CD4-positive, alpha-beta T cell treated with Interferon alpha-2 for 1 hour (primary cell): ENCODE results near the gene ACTN3.

ENCODE experiments used
- DNase-seq, 2 donors: peaks; one replicate each; pipeline ENCODE4 v3.0.0-alpha.2; 2020 to 2022

ACTN3 gene

DNA sequence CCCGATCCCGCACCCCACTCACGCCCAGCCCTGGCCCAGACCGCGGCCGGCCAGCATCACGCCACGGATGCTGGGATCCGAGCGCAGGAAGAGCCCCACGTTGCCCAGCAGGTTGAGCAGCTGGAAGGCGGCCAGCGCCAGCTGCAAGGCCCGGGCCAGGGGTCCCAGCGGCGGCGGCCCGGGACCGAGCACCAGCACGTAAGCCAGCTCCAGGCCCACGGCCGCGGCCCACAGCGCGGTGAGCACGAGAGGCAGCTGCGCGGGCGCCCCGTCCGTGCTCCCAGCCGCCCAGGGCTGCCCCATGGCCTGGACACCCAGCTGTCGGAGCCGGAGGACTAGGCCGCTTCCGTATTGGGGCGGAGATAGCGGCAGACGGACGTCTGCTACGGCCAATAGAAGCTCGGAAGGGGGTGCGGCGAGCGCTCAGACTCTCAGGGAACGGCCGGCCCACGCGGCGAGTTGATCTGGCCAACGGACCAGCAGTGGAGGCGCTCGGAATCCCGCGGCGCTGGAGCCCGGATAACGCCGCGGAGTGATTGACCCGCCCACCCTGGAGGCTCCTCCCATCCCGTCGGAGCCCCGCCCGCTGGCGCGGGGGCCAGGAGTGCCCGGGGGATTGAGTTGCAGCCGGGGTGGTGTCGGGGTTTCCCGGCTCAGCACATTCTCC, 869 bp upstream of the ACTN3 start, which contains the start of gene ZDHHC24:
Gene ZDHHC24, minus strand, starts transcription at position 348 of the 667 bp plus-strand sequence. Its CDS starts 45 bp downstream, at position 303.
- DNase-seq, result peak; percentile 89 to 91

DNA sequence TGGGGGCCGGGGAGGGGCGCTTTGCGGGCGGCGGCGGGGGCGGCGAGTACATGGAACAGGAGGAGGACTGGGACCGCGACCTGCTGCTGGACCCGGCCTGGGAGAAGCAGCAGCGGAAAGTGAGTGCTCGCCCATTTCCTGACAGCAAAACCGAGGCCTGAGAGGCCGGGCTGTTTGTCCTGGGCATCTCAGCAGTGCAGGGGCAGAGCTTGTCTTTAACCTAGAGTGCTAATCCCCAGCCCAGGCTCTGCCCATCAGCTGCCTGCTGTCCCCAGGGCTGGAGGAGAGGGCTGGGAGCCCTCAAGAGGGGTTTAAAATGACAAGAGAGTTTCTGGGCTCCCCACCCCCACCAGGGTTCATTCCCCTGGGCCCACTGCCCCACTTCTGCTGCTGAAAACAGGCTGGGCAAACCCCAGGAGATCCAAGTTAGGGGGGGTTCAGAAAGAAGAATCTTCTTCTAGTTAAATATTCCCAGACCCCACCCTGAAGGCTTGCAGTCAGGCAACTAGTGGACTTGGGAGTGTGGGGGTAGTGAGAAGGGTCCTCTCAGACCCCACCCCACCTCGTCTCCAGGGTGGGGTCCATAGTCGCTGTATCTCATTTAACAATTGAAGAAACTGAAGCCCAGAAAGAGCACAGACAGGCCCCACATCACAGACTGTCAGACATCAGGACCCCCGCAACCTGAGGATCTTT, 411 bp downstream of the ACTN3 start:
- DNase-seq, result no peak

DNA sequence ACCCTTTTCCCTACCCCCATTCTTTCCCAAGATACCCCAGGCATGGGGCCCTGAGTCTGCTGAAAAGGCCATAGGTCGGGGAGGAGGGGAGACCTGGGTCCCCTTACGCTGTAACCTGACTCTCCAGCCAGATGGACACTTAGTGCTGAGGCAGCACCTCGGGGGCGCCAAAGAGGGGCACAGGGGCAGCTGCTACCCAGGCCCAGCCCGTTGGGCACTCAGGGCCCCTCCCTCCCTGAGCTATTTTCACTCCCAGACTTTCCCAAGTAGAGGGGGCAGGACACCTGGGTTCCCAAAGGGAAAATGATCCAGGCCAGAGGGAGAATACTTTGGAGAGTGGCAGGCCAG, 933 bp downstream of the ACTN3 start:
- no peak for DNase-seq

DNA sequence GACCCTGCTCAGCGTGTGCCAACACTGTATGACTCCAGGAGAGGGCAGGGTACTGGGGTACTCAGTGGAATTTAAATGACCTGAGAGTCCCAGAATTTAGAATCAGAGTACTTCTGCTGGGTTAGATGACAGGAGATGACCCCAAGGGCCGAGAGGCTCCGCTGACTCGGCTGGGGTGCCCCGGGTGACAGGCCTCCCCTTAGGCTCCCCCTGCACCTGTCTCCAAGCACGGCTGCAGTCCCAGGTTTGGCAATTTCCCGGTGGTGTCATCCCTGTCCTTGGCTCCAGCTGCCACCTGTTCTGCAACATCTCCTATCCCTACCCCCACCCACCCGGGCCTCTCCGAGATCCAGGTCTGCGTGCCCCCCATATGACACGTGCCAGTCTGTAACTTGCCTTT, 1.3 kb downstream of the ACTN3 start:
- DNase-seq, result no peak

DNA sequence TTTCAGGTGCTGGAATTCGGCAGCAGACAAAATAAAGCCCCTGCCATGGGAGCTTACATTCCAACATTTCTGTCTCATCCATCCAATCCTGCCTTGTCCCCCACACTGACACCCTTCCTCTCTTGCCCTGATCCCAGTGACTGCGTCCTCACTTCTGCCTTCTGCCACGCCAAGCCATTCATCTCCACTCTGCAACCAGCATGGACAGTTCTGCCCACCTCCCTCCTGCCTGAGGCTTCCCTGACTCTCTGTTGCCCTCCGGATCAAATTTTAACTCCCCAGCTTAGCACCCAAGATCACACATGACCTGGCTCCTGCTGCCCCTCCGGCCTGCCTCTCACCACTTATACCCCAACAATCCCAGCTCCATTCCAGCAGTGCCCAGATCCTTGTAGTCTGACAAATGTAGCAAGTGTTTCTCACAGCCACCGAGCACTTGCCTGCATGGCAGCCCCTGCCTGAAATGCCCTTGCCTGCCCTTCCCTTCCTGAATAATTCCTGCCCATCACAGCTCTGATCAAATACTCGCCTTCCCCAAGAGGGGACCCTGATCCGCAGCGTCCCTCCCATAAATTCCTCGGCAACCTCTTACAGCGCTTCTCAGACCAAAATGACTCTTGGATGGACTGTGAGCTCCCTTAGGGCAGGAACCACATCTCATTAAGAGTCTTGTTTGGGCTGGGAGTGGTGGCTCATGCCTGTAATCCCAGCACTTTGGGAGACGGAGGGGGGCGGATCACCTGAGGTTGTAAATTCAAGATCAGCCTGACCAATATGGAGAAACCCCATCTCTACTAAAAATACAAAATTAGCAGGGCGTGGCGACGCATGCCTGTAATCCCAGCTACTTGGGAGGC, 2.3 kb downstream of the ACTN3 start:
- no peak for DNase-seq

DNA sequence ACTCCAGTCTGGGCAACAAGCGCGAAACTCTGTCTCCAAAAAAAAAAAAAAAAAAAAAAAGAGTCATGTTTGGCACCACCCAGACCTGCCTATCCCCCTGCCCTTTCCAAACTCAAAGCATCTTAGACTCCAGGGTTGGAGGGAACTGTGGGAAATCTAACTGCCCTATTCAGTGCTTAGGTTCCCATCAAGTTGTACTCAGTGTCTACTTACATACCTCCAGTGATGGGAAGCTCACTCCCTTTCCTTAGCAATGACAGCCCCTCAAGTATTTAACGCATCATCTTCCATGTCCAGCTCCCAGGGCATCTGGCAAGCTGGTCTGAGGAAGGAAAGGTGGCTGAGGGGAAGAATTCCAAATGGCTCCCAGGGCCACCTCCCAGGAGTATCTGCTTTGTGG, 3.0 kb downstream of the ACTN3 start:
- DNase-seq, result no peak

DNA sequence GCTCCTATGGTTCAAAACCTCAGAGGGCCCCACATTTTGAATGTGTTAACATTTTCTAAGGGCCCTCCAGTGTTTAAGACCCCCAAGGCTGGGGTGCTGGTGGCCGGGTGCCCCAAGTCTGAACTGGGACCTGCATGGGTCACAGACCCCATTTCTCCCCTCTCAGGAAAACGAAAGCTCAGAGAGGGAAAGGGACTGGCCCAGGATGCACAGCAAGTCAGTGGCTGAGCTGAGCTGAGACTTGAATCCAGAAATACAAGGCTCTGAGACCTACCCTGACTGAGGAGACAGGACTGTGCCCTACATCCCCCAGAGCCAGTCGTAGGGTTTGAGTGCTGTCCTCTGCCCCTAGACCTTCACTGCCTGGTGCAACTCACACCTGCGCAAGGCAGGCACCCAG, 4.2 kb downstream of the ACTN3 start:
- DNase-seq, result no peak

DNA sequence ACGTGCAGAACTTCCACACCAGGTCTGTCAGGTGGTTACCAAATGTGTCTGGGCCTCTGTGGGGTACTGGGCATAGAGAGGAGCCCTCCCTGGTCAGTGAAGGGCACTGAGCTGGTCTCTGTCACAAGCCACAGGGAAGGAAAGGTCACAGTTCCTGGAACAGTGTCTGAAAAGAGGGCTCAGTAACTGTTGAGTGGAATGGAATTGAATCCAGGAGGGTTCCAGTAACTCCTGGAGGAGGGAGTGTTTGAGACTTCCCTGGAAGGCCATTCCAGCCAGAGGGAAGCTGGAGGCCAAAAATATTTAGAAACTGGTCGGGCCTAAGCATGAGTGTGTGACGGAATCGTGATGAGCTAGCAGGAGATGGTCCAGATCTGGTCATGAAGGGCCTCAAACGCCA, 7.9 kb downstream of the ACTN3 start:
- DNase-seq, result no peak

DNA sequence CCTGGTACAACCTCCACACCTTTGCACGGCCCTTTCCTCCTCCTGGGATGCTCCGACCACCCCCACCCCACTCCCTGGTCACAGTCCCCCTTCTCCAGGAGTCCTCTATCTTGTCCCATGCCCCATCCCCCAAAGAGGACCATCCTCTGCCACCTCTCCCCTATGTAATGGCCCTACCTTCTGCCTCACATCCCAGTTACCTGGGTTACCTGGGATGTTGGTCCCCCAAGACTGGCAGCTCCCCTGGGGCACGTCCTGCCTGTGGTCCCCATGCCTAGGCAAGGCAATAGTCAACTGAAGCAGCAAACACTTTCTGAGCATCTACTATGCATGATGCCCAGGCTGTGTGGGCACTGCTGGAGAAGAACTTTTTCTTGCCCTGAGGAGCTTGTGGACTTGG, 8.7 kb downstream of the ACTN3 start:
- no peak for DNase-seq

DNA sequence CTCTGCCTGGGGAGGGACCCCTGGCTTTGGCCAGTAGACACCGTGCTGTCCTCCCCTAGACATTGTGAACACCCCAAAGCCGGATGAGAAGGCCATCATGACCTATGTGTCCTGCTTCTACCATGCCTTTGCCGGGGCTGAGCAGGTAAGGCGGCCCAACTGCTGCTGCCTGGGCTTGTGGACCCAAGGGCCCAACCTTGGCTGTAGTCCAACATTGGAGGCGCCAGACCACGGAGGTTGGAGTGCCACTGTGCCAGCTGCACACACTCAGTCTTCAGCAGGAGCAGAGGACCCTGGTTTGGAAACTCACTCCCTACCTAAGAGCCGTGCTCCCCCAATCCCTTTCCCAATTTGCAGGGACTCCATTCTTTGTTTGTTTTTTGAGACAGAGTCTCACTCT, 9.4 kb downstream of the ACTN3 start:
- no peak for DNase-seq

DNA sequence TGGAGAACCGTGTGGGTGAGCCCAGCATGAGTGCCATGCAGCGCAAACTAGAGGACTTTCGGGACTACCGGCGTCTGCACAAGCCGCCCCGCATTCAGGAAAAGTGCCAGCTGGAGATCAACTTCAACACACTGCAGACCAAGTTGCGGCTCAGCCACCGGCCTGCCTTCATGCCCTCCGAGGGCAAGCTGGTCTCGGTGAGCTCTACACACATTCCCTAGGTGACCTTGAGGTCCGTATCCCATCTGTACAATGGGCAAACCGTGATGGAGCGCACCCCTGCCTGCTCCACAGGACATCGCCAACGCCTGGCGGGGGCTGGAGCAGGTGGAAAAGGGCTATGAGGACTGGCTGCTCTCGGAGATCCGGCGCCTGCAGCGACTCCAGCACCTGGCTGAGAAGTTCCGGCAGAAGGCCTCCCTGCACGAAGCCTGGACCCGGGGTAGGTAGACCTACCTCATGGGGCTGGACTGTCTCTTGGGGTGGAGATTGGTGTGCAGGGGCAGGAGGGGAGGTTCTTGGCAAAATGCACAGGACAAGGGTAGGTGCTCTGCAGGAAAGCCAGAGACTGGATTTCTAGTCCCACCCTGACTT, 11.1 kb downstream of the ACTN3 start:
- no peak for DNase-seq

DNA sequence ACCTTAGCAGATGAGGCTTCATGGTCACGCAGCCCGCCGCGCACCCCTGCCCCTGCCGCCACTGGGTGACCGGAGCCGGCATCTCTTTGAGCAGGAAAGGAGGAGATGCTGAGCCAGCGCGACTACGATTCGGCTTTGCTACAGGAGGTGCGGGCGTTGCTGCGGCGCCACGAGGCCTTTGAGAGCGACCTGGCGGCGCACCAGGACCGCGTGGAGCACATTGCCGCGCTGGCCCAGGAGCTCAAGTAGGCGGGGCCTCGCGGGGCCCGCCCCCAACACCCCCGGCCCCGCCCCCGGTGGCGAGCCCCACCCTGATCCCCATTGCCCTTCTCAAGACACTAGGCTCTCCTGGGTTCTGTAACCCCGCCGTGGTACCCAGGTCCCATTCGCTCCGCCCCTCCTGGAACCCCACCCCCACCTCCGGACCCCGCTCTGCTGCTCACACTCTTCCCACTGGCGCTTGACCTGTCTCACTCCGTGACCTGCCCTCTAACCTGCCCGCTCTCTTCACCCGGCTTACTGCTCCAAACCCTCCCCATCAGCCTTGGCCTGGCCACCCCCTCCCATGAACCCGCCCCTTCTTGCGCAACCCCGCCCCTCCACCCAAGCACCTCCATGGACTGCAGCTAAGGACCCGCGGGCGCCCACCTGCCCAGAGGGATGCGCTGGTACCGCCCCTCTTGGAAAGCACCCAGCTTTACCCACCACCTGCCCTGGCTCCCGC, 12.6 kb downstream of the ACTN3 start:
- DNase-seq, result peak; percentile 26 to 52

DNA sequence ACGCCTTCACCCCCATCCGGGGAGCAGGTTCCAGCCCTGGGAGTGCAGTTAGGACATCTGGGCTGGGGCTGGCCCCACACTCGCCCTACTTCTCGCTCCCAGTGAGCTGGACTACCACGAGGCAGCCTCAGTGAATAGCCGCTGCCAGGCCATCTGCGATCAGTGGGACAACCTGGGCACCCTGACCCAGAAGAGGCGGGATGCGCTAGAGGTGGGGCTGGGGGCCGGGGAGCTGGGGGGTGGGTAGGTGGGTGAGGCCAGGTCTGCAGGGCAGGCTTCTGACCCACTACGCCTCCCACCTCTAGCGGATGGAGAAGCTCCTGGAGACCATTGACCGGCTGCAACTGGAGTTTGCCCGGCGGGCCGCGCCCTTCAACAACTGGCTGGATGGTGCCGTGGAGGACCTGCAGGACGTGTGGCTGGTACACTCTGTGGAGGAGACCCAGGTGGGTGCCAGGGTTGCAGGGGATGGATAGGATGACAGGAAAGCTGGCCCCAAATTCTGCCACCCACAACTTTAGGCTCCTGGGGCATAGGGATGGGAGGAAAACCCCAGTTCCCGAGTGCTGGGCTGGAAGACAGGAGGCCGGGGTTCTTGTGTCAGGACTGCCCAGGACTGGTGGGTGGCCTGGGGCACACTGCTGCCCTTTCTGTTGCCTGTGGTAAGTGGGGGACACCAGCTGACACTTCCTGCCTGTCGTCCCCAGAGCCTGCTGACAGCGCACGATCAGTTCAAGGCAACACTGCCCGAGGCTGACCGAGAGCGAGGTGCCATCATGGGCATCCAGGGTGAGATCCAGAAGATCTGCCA, 13.4 kb downstream of the ACTN3 start:
- no peak for DNase-seq

DNA sequence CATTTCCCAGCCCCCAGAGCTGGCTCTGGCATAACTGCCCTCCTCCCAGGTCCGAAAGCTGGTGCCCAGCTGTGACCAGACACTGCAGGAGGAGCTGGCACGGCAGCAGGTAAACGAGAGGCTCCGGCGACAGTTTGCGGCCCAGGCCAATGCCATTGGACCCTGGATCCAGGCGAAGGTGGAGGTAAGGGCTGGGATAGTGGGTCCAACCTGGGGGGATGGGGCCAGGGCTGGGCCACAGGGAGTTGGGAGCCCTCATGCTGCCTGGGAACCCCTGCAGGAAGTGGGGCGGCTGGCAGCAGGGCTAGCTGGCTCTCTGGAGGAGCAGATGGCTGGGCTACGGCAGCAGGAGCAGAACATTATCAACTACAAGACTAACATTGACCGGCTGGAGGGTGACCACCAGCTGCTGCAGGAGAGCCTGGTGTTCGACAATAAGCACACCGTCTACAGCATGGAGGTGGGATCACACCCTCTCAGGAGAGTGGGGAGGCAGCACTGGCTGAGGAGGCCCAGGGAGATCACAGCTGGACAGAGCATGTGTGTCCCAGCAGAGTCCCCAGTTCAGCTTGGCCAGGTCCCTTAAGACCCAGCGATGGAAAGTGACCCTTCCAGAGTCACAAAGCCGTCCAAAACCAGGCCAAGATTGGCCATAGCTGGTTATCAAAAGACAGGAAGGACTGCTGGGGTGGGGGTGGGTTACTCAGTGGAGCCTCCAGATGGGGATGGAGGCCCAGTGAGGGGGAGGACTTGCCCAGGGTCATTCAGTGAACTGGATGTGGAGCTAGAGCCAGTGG, 14.7 kb downstream of the ACTN3 start:
- no peak for DNase-seq

DNA sequence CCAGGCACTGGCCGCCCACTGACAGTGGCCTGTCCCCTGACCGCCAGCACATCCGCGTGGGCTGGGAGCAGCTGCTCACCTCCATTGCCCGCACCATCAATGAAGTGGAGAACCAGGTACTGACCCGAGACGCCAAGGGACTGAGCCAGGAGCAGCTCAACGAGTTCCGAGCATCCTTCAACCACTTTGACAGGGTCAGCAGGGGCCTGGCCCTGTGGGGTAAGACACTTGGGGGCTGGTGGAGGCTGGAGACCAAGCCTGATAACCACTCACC, 15.2 kb downstream of the ACTN3 start:
- DNase-seq, result no peak

DNA sequence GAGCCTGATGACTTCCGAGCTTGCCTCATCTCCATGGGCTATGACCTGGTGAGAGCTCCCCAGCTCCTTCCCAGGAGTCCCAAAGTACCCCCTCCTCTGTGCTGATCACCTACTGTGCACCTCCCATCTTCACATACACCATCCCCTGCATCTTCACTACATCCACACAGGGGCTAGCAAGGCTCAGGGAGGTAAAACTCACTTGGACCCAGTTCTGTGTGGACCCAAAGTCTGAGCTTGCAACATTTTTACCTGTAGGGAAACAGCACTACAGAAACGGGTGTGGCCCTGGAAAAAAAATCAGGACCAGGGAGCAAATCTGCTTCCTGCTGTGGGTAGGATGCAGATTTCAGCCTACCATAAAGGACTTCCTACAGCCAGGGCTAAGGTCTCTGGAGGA, 15.6 kb downstream of the ACTN3 start:
- DNase-seq, result no peak

DNA sequence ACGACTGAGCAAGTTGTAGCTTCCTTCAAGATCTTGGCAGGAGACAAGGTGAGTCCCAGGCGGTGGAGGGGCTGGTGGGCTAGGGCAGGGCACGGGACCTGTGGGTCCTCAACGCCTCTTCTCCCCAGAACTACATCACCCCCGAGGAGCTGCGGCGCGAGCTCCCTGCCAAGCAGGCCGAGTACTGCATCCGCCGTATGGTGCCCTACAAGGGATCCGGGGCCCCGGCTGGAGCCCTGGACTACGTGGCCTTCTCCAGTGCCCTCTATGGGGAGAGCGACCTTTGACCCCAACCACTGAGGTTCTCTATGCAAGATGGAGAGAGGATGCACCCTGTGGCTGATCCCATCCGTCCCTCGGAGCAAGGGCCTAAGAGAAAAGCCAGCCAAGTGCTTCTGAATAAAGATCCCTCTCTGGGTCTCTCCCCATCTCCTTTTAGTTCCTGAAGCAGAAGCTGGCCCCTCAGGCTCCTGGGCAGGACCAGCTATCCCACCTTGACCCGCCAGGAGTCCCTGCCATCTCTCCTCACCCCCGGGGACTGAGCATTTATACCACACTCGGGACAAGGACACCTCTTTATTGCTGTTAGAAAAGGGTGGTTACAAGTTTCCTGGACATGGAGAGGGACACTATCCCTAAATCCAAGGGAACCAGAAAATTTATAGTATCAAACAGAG, 16.3 kb downstream of the ACTN3 start:
- DNase-seq, result no peak

DNA sequence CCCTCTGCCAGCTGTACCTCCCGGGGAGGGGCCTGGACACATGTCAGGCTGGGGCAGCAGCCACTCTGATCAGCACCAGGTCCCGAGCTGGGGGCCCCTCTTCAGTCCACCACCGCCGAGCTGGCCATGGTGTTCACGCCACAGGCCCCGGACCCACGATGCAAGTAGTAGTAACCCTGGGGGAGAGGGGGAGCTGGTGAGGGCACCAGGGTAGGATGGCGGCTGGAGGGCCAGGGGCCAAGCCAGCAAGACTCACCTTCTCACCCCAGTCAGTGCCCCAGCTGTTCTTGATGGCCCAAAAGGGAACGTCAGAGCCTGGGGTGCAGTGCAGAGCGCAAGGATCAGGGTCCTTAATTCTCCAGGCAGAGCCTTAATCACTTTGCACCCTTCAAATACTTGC, 17.1 kb downstream of the ACTN3 start:
- DNase-seq, result no peak

DNA sequence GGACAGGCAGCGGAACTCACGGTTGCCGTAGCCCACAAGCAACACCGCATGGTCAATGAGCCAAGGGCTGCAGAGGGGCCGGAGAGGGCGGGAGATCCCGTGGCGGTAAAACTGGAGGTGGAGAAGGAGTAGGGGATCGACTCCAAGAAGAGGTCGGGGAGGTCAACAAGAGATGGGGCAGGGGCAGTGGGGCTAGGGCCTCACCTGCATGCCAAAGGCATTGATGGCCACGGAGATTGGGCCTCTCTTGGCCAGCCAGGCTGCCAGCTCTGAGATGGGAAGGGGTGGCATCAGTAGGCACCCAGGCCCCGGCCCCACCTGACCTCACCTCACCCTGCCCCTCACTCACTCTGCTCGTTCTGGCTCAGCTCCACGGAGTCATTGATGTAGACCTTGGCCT, 17.8 kb downstream of the ACTN3 start:
- no peak for DNase-seq

DNA sequence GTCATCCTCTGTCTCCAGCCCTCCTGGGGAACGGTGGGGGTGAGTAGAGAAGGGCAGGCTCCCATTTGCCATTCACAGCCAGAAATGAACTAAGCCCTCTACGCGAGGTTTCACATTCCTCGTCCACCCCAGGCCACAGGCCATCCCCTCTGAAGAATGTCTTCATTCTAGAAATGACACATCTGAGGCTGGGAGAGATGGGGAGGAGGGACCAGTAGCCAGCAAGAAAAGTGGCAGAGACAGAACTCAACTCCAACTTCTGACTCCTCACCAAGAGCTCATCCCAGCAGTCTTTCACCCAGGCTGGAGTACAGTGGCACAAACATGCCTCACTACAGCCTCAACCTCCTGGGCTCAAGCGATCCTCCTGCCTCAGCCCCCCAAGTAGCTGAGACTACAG, 18.3 kb downstream of the ACTN3 start:
- no peak for DNase-seq

DNA sequence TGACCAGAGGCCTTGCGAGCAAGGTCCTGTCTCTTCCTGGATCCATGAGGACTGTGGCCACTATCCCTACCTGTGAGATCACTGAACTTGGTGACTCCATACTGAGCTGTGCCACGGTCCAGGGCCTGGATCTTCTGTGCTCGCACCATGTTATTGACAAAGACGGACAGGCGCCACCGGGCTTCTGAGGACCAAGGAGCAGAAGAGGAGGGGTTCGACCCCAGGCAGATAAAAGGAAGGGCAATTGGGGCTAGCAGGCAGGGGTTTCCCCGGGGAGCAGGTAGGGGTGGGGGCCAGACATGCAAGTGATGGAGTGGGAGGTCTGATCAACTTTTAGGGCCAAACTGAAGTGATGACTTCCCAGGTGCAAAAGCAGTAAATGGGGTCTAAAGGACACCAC, 19.5 kb downstream of the ACTN3 start:
- no peak for DNase-seq
